ENCODE measurements around the gene A3GALT2.

GRCh38 chr1:33346927-33347649, 26.2 kb upstream of the A3GALT2 start:
- TF ChIP-seq MYC (IDR thresholded peaks at IDR 0.05; ENCODE audit: low read depth, low read length) (no peak), MYC (CRISPR knock-in tag; IDR thresholded peaks at IDR 0.05; ENCODE audit: borderline replicate concordance, low read depth) (no peak), POLR2AphosphoS5 (IDR thresholded peaks at IDR 0.05; ENCODE audit: control insufficient read depth, insufficient read depth, low read depth, low read length) (peak; percentile 46; the same call in 1 of the 2 replicates), NFIC (IDR thresholded peaks at IDR 0.05) (peak; percentile 65), NCOA1 (IDR thresholded peaks at IDR 0.05; ENCODE audit: low read depth) (no peak), FOXM1 (IDR thresholded peaks at IDR 0.05; ENCODE audit: low read depth) (no peak), FOXM1 (CRISPR knock-in tag; IDR thresholded peaks at IDR 0.05; ENCODE audit: low read depth) (no peak), CTCF (IDR thresholded peaks at IDR 0.05 in 2 of 3, conservative IDR thresholded peaks at IDR 0.05 in 1 of 3; ENCODE audit: insufficient read depth in 2 of 3, low read depth in 1 of 3, low read length in 3 of 3) (no peak), CBFA2T3 (IDR thresholded peaks at IDR 0.05) (no peak), TCF7L2 (IDR thresholded peaks at IDR 0.05; ENCODE audit: low read depth, low read length) (no peak), THRB (CRISPR knock-in tag; conservative IDR thresholded peaks at IDR 0.05) (peak; percentile 62; the same call in 1 of the 2 replicates)
